COLO668 (cell line): Measurements from ENCODE around the gene SLC9B1.
"Not testable (repeated sequence)": the region's sequence is repeated elsewhere in the genome, so short reads cannot be mapped to it uniquely, and the experiment has no call there.

ENCODE experiments used
- DNase-seq: peaks from one replicate; lab custom pipeline; 2025; ENCODE audit not compliant: unreplicated experiment; lab: John Stamatoyannopoulos, UW

Gene SLC9B1

DNA sequence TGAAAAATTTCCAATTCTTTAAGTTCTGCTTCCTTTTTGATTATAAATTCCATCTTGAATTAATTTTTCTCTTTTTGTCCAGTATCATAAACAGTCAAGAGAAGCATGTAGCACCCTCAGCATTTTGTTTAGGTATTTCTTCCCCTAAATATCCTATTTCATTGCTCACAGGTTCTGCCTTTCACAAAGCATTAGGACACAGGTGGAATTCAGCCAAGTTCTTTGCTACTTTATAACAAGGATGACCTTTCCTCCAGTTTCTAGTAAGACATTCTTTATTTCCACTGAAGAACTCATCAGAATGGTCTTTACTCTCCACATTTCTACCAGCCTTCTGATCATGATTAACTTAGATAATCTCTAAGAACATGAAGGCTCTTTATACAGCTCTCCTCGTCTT is 7.4 kb downstream of the SLC9B1 start:
- DNase-seq = no peak

DNA sequence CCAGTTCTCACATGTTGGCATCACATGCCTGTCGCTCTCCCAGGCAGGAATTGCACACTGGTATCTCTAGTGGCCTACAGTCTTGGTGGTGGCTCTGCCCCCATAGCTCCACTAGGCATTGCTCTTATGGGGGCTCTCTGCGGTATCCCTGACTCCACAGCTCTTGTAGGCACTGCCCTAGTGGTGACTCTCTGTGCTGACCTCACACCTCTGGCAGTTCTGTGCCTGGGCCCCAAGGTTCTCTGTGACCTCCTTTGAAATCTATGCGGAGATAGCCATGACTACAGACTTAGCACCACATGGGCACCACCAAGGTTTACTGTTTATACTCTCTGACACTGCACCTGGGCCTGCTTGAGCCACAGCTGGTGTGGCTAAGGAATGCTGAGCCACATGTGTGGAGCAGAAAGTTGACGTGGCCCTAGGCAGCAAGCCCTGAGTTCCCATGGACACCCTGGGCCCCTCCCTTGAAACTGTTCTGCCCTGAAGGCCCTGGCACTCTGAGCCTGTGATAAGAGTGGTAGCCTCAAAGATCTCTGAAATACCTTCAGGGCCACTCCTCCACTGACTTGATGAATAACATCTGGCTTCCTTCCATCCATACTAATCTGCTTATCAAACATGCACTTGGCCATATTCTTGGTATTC is 8.0 kb downstream of the SLC9B1 start:
- no peak for DNase-seq

DNA sequence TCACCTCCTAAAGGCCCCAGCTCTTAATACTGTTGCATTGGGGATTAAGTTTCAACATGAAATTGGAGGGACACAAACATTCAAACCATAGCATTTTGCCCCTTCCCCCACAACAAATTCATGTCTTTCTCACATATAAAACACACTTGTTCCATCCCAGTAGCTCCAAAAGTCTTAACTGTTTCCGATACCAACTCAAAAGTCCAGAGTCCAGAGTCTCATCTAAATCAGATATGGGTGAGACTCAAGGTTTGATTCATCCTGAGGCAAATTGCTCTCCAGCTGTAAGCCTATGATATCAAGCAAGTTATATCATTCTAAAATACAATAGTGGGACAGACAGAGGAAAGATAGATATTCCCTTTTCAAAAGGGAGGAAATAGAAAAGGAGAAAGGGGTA is 8.7 kb downstream of the SLC9B1 start:
- no peak for DNase-seq

DNA sequence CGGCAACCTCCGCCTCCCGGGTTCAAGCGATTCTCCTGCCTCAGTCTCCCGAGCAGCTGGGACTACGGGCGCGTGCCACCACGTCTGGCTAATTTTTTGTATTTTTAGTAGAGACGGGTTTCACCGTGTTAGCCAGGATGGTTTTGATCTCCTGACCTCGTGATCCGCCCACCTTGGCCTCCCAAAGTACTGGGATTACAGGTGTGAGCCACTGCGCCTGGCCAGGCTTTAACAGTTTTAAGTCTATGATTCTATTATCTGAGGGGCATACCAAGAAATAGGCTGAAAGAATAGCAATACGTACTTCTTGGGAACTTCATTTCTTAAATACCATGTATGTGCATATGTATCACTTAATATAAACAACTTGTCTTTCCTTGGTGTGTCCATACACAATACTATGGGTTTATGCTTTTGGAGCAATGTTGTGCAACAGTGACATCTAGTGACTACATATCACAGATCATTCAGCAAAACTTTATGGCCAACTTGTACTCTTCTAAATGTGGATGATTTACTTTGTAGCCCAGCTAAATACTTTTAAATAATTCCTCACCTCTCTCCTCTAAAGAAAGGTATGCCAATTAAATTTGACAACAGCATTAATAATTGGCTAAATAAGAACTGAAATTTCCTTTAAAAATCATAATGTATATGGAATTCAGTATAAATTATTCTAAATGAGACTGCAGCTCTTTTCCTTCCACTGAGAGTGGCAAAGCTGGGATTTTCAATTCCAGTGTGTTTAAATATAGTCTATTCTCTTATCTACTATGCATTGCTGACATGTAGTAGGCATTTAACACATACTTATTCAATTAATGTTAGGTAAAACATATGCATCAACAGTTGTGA is 10.4 kb downstream of the SLC9B1 start:
- peak; percentile 31 for DNase-seq

DNA sequence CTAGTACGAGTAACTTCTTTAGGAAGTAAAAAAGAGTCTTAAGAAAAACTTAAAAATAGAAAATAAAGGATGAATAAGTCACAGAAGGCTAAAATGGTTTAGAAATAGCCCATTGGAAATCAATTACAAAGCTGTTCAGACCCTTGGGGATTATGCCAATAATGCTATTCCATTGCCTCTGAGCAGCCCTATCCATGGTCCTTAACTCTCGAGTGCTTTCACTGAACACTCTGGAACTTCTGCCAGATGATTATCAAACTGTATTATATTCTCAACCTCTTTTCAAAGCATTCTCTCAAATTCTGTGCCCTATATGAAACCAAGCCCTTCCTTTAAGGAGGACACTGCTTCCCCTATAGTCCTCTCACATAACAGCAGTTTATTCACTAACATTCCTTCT is 17.0 kb downstream of the SLC9B1 start:
- no peak for DNase-seq

DNA sequence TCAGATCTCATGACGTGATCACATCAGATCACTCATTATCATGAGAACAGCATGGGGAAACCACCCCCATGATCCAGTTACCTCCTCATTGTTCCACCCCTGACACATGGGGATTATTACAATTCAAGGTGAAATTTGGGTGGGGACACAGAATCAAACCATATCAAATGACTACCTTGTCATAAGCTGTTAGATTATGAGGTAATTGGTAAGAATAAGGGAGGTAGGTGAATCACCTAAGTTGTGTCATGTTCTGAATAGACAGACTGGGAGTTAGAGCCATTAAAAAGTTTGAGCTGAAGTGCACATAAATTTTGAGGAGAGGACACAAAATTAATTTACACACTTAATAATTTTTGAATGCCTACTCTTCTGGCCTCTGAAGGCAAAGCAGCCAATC is 24.7 kb downstream of the SLC9B1 start:
- DNase-seq = no peak

DNA sequence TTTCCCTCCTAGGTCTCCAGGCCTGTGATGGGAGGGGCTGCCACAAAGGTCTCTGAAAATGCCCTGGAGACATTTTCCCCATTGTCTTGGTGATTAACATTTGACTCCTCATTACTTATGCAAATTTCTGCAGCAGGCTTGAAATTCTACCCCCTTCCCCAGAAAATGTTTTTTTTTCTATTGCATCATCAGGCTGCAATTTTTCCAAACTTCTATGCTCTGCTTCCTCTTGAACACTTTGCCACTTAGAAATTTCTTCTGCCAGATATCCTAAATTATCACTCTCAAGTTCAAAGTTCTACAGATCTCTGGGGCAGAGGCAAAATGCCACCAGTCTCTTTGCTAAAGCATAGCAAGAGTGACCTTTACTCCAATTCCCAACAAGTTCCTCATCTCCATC is 25.5 kb downstream of the SLC9B1 start:
- not testable (repeated sequence) for DNase-seq

DNA sequence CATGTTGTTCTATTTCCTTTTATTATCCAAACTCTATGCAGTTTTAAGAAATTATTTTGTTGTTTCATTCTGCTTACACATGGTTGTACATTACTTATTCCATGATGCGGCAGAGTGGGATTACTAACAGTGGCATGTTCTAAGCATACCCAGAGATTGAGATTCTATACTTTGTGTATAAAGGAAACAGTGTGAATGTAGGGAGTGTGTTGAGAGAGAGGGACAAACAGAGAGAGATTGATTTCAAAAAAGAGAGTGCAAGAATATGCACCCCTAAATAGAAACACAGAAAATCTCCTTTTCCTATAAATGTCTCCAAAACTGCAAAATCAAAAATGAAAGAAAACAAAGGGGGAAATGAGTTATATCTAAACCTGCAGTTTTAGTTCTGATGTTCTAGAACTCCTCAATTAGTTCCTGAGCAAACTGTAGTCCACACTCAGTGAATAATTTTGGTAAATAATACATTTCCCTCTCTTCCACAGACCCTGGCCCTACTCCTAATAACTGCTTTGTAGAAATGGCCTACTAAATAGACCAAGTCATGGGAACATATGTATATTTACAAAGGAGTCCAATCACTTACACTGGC is 31.0 kb downstream of the SLC9B1 start:
- DNase-seq = no peak

DNA sequence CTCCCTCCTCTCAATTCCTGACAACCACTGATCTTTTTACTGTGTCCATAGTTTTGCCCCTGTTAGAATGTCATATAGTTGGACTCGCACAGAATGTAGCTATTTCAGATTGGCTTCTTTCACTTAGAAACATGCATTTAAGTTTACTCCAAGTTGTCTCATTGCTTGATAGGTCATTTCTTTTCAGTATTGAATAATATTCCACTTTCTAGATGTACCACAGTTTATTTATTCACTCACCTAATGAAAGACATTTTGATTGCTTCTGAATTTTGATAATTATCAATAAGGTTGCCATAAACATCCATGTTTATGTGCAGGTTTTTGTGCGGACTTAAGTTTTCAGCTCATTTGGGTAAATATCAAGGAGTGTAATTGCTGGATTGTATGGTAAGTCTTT is 38.5 kb downstream of the SLC9B1 start:
- no peak for DNase-seq

DNA sequence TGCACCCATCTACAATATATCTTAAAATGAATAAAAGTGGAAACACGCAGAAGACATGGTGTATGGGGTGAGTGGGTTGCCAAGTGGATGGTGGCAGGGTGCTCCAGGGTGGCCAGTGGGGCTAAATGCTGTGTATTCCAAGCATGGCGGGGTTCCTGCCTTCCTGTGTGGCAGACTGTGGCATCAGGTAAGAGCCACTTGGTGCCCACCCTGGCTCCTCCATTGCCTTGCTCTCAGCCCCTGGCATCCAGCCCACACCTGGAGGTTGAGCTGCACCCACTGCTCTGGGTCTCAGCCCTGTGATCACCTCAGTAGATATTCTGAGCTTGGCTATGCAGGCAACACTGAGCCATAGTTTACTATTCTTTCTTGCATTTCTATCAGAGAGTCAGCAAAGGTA is 57.7 kb downstream of the SLC9B1 start:
- not testable (repeated sequence) for DNase-seq

DNA sequence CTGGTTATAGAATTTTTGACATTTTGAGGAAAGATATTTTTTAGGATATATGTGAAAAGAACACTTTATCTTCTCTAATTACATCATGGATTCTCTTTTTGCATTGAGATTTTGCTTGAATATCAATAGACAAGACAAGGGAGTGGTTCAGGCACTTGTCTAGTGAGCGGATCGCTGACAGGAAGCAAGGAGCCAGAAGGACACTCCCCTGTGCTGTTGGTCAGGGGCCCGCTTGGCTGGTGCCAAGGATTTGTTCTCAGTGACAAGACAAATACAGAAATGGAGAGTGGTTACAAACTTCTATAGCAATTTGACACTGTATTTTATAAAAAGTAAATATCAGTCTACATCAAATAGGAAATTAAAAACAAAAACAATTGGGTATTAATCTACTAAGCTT is 60.0 kb downstream of the SLC9B1 start:
- DNase-seq = no peak

DNA sequence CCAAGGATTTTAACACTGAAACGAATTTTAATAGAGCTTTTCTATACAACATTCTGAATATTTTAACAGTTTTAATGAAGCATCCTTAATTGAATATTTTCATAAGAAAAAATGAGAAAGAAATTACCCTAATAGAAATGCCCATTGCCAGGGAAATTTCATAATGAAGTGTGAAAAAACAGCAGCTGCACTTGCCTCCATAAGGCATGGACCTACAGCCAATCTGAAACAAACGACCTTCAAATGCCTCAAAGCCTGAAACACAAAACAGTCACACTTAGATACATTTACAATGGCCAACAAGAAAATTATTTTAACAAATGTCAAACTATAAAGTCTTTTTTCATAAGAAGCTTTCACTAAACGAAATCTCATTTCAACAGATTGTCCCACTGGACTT is 74.4 kb downstream of the SLC9B1 start:
- DNase-seq = no peak

DNA sequence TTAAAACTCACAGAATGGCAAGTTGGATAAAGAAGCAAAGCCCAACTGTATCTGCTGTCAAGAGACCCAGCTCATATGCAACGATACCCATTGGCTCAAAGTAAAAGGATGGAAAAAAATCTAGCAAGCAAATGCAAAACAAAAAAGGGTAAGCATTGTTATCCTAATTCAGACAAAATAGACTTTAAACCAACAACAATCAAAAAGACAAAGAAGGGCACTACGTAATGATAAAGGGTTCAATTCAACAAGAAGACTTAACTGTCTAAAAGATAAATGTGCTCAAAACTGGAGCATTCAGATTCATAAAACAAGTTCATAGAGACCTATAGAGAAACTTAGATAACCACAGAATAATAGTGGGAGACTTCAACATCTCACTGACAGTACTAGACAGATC is 81.4 kb downstream of the SLC9B1 start:
- not testable (repeated sequence) for DNase-seq

DNA sequence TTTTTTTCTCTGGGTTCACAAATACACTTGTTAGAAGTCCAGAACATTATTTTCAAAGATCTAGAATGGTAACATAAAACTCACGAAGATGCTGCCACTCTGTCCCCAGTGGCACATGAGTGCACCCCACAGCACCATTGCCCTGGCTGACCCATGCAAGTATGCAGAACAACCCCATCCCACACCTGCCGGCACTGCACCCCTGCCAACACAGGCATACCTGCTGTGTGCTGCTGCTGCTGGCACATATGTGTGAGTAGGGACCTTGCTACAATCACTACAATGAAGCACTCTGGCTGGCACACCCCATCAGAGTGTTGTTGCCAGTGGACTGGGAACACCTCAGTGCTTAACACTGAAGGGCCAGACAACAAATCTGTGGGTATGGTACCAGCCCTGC is 83.8 kb downstream of the SLC9B1 start:
- no peak for DNase-seq

DNA sequence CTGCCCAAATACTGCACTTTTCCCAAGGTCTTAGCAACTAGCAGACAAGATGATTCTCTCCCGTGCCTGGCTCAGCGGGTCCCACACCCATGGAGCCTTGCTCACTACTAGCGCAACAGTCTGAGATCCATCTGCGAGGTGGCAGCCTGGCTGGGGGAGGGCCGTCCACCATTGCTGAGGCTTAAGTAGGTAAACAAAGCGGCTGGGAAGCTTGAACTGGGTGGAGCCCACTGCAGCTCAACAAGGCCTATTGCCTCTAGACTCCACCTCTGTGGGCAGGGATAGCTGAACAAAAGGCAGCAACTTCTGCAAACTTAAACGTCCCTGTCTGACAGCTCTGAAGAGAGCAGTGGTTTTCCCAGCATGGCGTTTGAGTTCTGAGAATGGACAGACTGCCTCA is 99.8 kb downstream of the SLC9B1 start:
- DNase-seq = not testable (repeated sequence)

DNA sequence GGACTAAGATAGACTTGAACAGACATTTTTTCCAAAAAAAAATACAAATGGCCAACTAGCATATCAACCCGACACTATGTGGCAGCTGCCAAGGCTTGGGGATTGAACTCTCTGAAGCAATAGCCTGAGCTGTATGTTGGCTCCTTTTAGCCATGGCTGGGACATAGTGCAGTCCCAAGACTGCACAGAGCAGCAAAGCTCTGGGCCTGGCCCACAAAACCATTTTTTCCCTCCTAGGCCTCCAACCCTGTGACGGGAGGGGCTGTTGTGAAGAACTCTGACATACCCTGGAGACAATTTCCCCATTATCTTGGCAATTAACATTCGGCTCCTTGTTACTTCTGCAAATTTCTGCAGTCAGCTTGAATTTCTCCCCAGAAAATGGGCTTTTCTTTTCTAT is 100.6 kb downstream of the SLC9B1 start:
- no peak for DNase-seq

DNA sequence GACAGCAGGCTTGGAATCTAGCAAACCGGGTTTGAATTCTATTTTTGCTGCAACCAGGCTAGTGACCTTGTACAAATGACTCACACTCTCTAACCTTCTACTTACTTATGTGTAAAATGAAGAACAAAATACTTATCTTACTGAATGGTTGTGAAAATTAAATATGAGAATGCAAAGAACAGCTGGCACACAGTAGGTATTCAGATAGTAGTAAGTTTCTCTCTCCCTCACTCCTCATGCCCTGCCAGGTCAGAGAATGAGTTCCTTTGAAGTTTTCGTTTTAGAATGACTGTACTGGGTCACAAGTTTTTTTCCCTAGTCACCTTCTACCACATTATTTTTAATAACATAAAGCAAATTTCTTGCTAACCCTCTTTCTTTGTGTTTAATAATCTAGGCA is 117.7 kb downstream of the SLC9B1 start:
- DNase-seq = no peak

DNA sequence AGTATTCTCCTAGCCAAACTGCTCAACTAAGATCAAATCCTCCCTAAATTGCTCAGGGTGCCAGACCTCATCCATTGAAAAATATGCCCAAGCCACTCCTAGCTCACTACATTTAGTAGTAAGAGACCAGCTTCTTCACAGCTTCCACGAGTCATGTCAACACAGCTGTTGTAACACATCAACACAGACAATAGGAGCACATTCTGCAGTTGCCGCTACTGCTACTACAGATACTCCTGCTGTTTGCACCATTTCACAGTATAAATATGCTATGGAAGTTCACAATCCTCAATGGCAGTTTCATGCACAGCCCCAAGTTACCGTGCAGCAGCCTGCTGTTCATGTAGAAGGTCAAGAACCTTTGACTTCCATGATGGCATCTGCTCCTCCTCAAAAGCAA is 121.9 kb downstream of the SLC9B1 start:
- DNase-seq = peak; percentile 5

DNA sequence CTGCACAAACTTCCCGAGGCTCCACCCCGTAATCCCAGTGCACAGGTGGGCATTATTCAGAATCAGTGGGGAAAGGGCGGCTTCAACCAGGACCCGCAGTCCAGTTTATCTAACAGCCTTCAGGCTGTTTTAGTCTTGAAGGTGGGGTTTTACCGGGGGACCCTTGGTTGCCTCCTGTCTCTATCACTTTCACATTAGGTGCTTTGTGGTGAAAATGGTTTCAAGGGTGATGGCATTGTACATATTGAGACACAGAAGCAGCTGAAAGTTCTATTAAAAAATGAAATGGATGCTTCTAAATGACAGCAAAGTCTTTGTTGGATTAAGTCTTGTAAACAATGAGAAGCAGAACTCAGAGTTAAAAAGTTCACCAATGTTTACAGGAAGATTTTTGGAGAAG is 123.0 kb downstream of the SLC9B1 start:
- not testable (repeated sequence) for DNase-seq

DNA sequence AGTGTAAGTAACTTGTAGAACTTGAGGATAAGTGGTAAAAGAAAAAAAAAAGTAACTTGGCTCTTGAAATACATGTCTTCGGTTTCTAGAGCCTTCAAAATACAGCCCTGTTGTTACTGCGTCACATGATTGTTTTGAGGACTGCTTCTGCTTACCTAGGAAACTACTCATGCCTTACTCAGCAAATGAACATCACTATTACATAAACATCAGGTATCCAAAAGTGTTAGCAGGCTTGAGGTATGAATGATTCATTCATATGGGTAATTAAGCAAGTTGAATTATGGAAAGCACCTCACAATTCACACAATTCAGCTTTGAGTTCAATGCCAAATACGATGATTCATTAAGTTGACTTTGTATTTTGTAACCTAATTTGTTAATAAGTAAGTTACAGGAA is 129.6 kb downstream of the SLC9B1 start:
- DNase-seq = not testable (repeated sequence)

DNA sequence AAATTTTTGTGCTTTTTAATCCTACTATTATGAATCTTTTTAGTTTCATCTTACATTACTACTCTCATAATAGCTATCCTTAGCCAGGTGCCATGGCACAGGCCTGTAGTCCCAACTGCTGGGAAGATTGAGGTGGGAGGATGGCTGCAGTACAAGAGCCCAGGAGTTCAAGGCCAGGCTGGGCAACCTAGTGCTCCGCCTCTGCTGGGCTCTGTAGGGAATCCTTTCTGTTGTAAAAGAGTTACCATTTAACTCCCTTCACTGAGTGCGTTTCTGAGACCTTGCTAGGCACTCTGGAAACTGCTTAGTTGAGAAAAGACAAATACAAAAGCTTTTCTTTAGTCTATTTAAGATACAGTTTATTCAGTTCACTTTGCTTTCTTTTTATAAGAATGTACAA is 130.9 kb downstream of the SLC9B1 start:
- not testable (repeated sequence) for DNase-seq

DNA sequence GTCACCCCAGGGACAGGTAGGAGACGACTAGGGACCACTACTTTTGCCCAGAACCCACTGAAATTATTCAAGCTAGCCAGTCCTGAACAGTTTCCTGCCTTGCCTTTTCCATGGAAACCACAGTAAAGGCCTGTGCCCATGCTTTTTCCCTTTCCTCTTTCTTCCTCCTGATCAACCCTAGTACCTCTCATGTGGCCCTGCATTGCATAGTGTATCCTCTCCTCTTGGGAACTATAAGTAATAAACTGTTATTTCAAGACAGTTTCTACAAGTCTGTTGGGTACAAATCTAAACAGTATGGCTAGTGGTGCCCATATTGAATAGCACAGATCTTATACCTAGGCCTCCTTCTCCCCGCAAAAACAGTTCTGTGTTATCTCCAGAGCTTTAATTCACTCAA is 136.2 kb downstream of the SLC9B1 start:
- no peak for DNase-seq
